ENCODE results near the gene ALDH18A1. TPM values are rescaled to one million over a fixed set of nuclear protein-coding genes. Genes with fewer than 3 reads are reported as not detected.
A peak's percentile ranks its signal among the peaks of the same experiment; 100 is the strongest.

The ALDH18A1 gene
- total RNA-seq, 1 donor from 2014 or later = 110 TPM

GRCh38 chr10:95574649-95575365, 81.7 kb downstream of the ALDH18A1 start:
- no peak for DNase-seq

- DNase-seq = no peak
These were observed 82.4 kb downstream of the ALDH18A1 start for GRCh38 chr10:95573964-95574604.

- DNase-seq = no peak
These were observed 83.0 kb downstream of the ALDH18A1 start for GRCh38 chr10:95573527-95573926.

GRCh38 chr10:95572131-95572820, 84.2 kb downstream of the ALDH18A1 start:
- no peak for DNase-seq

GRCh38 chr10:95571390-95571789, 85.1 kb downstream of the ALDH18A1 start:
- no peak for DNase-seq

- DNase-seq = no peak
These were observed 87.1 kb downstream of the ALDH18A1 start for GRCh38 chr10:95569368-95569767.

GRCh38 chr10:95567903-95568630, 88.4 kb downstream of the ALDH18A1 start:
- DNase-seq = no peak

GRCh38 chr10:95566136-95566535, 90.4 kb downstream of the ALDH18A1 start:
- no peak for DNase-seq

- DNase-seq = no peak
These were observed 91.2 kb downstream of the ALDH18A1 start for GRCh38 chr10:95565336-95565735.

GRCh38 chr10:95564291-95564690, 92.2 kb downstream of the ALDH18A1 start:
- no peak for DNase-seq

- no peak for DNase-seq
These were observed 94.1 kb downstream of the ALDH18A1 start for GRCh38 chr10:95562341-95562965.

GRCh38 chr10:95561864-95562177, 94.7 kb downstream of the ALDH18A1 start:
- DNase-seq = no peak

- peak; percentile 98 for DNase-seq
These were observed 95.2 kb downstream of the ALDH18A1 start, which contains the start of gene SORBS1 for GRCh38 chr10:95561177-95561863. TSS of gene SORBS1 (minus strand) at chr10:95561371. CDS start at chr10:95441135, 120,236 bp downstream.

GRCh38 chr10:95560278-95561176, 96.0 kb downstream of the ALDH18A1 start:
- DNase-seq = peak; percentile 41

- DNase-seq = no peak
These were observed 96.6 kb downstream of the ALDH18A1 start for GRCh38 chr10:95559896-95560277.

GRCh38 chr10:95559471-95559870, 97.0 kb downstream of the ALDH18A1 start:
- no peak for DNase-seq

GRCh38 chr10:95558593-95559320, 97.8 kb downstream of the ALDH18A1 start:
- DNase-seq = no peak

GRCh38 chr10:95556994-95557767, 99.3 kb downstream of the ALDH18A1 start:
- DNase-seq = no peak

All from dermis blood vessel endothelial cell (primary cell).